DND-41 (cell line): ENCODE data around the gene ALG6.
"Not testable (repeated sequence)": the region's sequence is repeated elsewhere in the genome, so short reads cannot be mapped to it uniquely, and the experiment has no call there.

ENCODE experiments used
- ATAC-seq: fragments of 200-7000 bp; cut with Tn5 transposase; 3 replicates; pipeline ENCODE4 v1.9.1; 2021; ENCODE audit warnings: low read depth; ENCODE audit not compliant: insufficient read depth
- DNase-seq: peaks from one replicate; pipeline ENCODE4 v3.0.0-alpha.2; 2020
- H2AFZ ChIP-seq: 2 replicates; pipeline ENCODE4 v1.6.0; 2012; ENCODE audit warnings: low read depth, low read length
- H3K27ac ChIP-seq: 2 replicates; pipeline ENCODE4 v1.5.1; 2012; ENCODE audit warnings: low read length, inconsistent platforms
- H3K27me3 ChIP-seq: fragments of 200-600 bp; sonication (generic); 2 replicates; pipeline ENCODE4 v1.6.0; 2012; ENCODE audit warnings: low read length, mild to moderate bottlenecking, inconsistent platforms; ENCODE audit not compliant: insufficient read depth, poor library complexity
- H3K36me3 ChIP-seq: 2 replicates; pipeline ENCODE4 v1.5.1; 2012; ENCODE audit warnings: low read length, inconsistent platforms; ENCODE audit not compliant: insufficient read depth
- H3K4me1 ChIP-seq: 2 replicates; pipeline ENCODE4 v1.5.1; 2012; ENCODE audit warnings: mild to moderate bottlenecking, low read length; ENCODE audit not compliant: insufficient read depth
- H3K4me2 ChIP-seq: 2 replicates; pipeline ENCODE4 v1.6.0; 2012; ENCODE audit warnings: mild to moderate bottlenecking, moderate library complexity, low read length, inconsistent platforms; ENCODE audit not compliant: insufficient read depth
- H3K4me3 ChIP-seq, 2 experiments: fragments of 200-600 bp in 1 of 2; shearing (Covaris generic) in 1 of 2; 2 replicates each; pipeline ENCODE4 v1.5.1; 2012 to 2016; ENCODE audit warnings: inconsistent platforms in 2 of 2, low read length in 2 of 2, mild to moderate bottlenecking in 2 of 2, low read depth in 1 of 2, moderate library complexity in 1 of 2
- H3K79me2 ChIP-seq: 2 replicates; pipeline ENCODE4 v1.6.0; 2012; ENCODE audit warnings: low read length, inconsistent platforms; ENCODE audit not compliant: insufficient read depth
- H3K9ac ChIP-seq: 2 replicates; pipeline ENCODE4 v1.6.0; 2012; ENCODE audit warnings: low read depth, mild to moderate bottlenecking, inconsistent platforms, low read length, moderate library complexity
- H3K9me3 ChIP-seq: 2 replicates; pipeline ENCODE4 v1.5.1; 2012; ENCODE audit warnings: low read length, moderate library complexity, mild to moderate bottlenecking, inconsistent platforms; ENCODE audit not compliant: insufficient read depth, severe bottlenecking
- H4K20me1 ChIP-seq: 2 replicates; pipeline ENCODE4 v1.6.0; 2012; ENCODE audit warnings: low read length; ENCODE audit not compliant: insufficient read depth
- CTCF ChIP-seq: IDR thresholded peaks from 2 replicates; pipeline ENCODE4 v1.5.1; 2012; ENCODE audit warnings: borderline replicate concordance, low read length, moderate library complexity, mild to moderate bottlenecking; ENCODE audit not compliant: poor library complexity, severe bottlenecking; ENCODE audit errors: extremely low read depth
- EZH2 ChIP-seq: IDR thresholded peaks from 3 replicates; pipeline ENCODE4 v1.6.1; 2012; ENCODE audit warnings: borderline replicate concordance, low read depth, mild to moderate bottlenecking, moderate library complexity, low read length, inconsistent platforms; ENCODE audit not compliant: severe bottlenecking

Gene ALG6

GRCh38 chr1:63411066-63411465, 43.6 kb downstream of the ALG6 start:
- Histone ChIP-seq H2AFZ (no peak overlapping the region), H3K27me3 (no peaks in the 10 kb centered on the region), H3K4me2 (no peak overlapping the region), H3K9ac (no peak overlapping the region), H3K79me2 (no peaks in the 10 kb centered on the region), H3K9me3 (no peaks in the 10 kb centered on the region), H3K27ac (no peak overlapping the region), H3K4me1 (no peaks in the 10 kb centered on the region), H3K4me3 (no peak overlapping the region), H3K36me3 (peaks cover 47% of the 10 kb centered on the region; the same call in 1 of the 2 replicates), H4K20me1 (no peaks in the 10 kb centered on the region)
- no peak for DNase-seq
- ATAC-seq: no peak
- TF ChIP-seq CTCF (no peak), EZH2 (no peak)

- ATAC-seq (no peak), DNase-seq (no peak)
- Histone ChIP-seq H3K9me3 (no peaks in the 10 kb centered on the region), H3K4me2 (no peak overlapping the region), H3K9ac (no peak overlapping the region), H3K27ac (no peak overlapping the region), H3K4me3 (no peak overlapping the region), H4K20me1 (no peaks in the 10 kb centered on the region), H2AFZ (no peak overlapping the region), H3K79me2 (no peaks in the 10 kb centered on the region), H3K36me3 (peaks cover 42% of the 10 kb centered on the region; the same call in 1 of the 2 replicates), H3K4me1 (no peaks in the 10 kb centered on the region), H3K27me3 (no peaks in the 10 kb centered on the region)
- TF ChIP-seq EZH2: no peak
These were observed 46.0 kb downstream of the ALG6 start for GRCh38 chr1:63413394-63413793.

GRCh38 chr1:63414691-63415365, 47.4 kb downstream of the ALG6 start:
- Histone ChIP-seq H3K27ac (no peak overlapping the region), H3K4me3 (no peak overlapping the region), H3K27me3 (no peaks in the 10 kb centered on the region), H2AFZ (no peak overlapping the region), H3K4me1 (no peaks in the 10 kb centered on the region), H3K9ac (no peak overlapping the region), H3K79me2 (no peaks in the 10 kb centered on the region), H3K9me3 (no peaks in the 10 kb centered on the region), H3K4me2 (no peak overlapping the region), H4K20me1 (no peaks in the 10 kb centered on the region), H3K36me3 (peaks cover 41% of the 10 kb centered on the region; the same call in 1 of the 2 replicates)
- DNase-seq: no peak
- no peak for ATAC-seq
- no peak for TF ChIP-seq EZH2
- no peak for TF ChIP-seq CTCF

GRCh38 chr1:63418101-63418500, 50.7 kb downstream of the ALG6 start:
- H3K4me1 ChIP-seq: no peaks in the 10 kb centered on the region
- DNase-seq (no peak), ATAC-seq (no peak)
- H2AFZ ChIP-seq: no peak overlapping the region
- H3K4me3 ChIP-seq: no peak overlapping the region
- H3K27me3 ChIP-seq: no peaks in the 10 kb centered on the region
- no peaks in the 10 kb centered on the region for H3K9me3 ChIP-seq
- H3K36me3 ChIP-seq: peaks cover 30% of the 10 kb centered on the region; the same call in 1 of the 2 replicates
- H3K9ac ChIP-seq: no peak overlapping the region
- H3K4me2 ChIP-seq: no peak overlapping the region
- no peak for TF ChIP-seq CTCF
- no peak overlapping the region for H3K27ac ChIP-seq
- no peaks in the 10 kb centered on the region for H3K79me2 ChIP-seq
- H4K20me1 ChIP-seq: no peaks in the 10 kb centered on the region

GRCh38 chr1:63420746-63421145, 53.3 kb downstream of the ALG6 start:
- not testable (repeated sequence) for H2AFZ ChIP-seq, H3K27ac ChIP-seq, H3K4me3 ChIP-seq, DNase-seq, H4K20me1 ChIP-seq, H3K27me3 ChIP-seq, H3K79me2 ChIP-seq, H3K9ac ChIP-seq, H3K9me3 ChIP-seq, H3K4me2 ChIP-seq, H3K4me1 ChIP-seq, ATAC-seq
- H3K36me3 ChIP-seq: peaks cover 11% of the 10 kb centered on the region; the same call in 1 of the 2 replicates
